Neural crest cell (in vitro differentiated cells): ENCODE measurements around the gene PCP4. TPM values are rescaled to one million over a fixed set of nuclear protein-coding genes. Genes with fewer than 3 reads are reported as not detected.
"Not testable (repeated sequence)": the region's sequence is repeated elsewhere in the genome, so short reads cannot be mapped to it uniquely, and the experiment has no call there.

Experiments
- DNase-seq: peaks from one replicate; pipeline ENCODE4 v3.0.0; 2021; ENCODE audit warnings: low read depth, mixed read lengths, low spot score
- H3K27ac Mint-ChIP-seq: one replicate; pipeline ENCODE4 v1.8.0; 2021; ENCODE audit warnings: mild to moderate bottlenecking, mixed read lengths; ENCODE audit not compliant: unreplicated experiment
- H3K27me3 Mint-ChIP-seq: 2 replicates; pipeline ENCODE4 v1.8.0; 2021; ENCODE audit warnings: low read depth, mild to moderate bottlenecking, mixed read lengths
- H3K36me3 Mint-ChIP-seq: 2 replicates; pipeline ENCODE4 v1.8.0; 2021; ENCODE audit warnings: low read depth, mild to moderate bottlenecking, mixed read lengths
- H3K4me1 Mint-ChIP-seq: 2 replicates; pipeline ENCODE4 v1.8.0; 2021; ENCODE audit warnings: mixed read lengths
- H3K4me3 Mint-ChIP-seq: one replicate; pipeline ENCODE4 v1.8.0; 2021; ENCODE audit warnings: mild to moderate bottlenecking, mixed read lengths
- H3K9me3 Mint-ChIP-seq: 2 replicates; pipeline ENCODE4 v1.8.0; 2021; ENCODE audit warnings: mixed read lengths
- CTCF ChIP-seq: fragments of 200-600 bp; sonication (generic); conservative IDR thresholded peaks from 2 replicates; pipeline ENCODE4 v1.5.0; 2021; ENCODE audit warnings: antibody characterized with exemption, mild to moderate bottlenecking
- total RNA-seq: library from RNA; stranded (reverse); gene quantifications from 2 replicates; pipeline ENCODE4 v1.2.1, GENCODE V29; 2021

The PCP4 gene
- total RNA-seq, 1 donor from 2014 or later, result 1.1 TPM

GRCh38 chr21:39888848-39889247, 21.6 kb downstream of the PCP4 start:
- Mint-ChIP-seq H3K4me3 (no peak overlapping the region), H3K9me3 (no peaks in the 10 kb centered on the region), H3K36me3 (no peaks in the 10 kb centered on the region)

GRCh38 chr21:39891111-39891510, 23.9 kb downstream of the PCP4 start:
- no peak overlapping the region for H3K27ac Mint-ChIP-seq
- no peaks in the 10 kb centered on the region for H3K36me3 Mint-ChIP-seq
- no peak for DNase-seq
- peaks cover 11% of the 10 kb centered on the region for H3K27me3 Mint-ChIP-seq
- H3K4me3 Mint-ChIP-seq, result no peak overlapping the region
- peaks cover 5% of the 10 kb centered on the region for H3K4me1 Mint-ChIP-seq
- no peak for TF ChIP-seq CTCF
- H3K9me3 Mint-ChIP-seq, result peaks cover 5% of the 10 kb centered on the region

More at GRCh38 chr21:39888848-39889247, 21.6 kb downstream of the PCP4 start:
- DNase-seq, result no peak
- H3K4me1 Mint-ChIP-seq, result peaks cover 10% of the 10 kb centered on the region
- no peak for TF ChIP-seq CTCF
- peaks cover 3% of the 10 kb centered on the region for H3K27me3 Mint-ChIP-seq
- H3K27ac Mint-ChIP-seq, result no peak overlapping the region

GRCh38 chr21:39891863-39892262, 24.6 kb downstream of the PCP4 start:
- not testable (repeated sequence) for H3K27ac Mint-ChIP-seq, H3K36me3 Mint-ChIP-seq, DNase-seq, H3K4me3 Mint-ChIP-seq, H3K9me3 Mint-ChIP-seq, H3K4me1 Mint-ChIP-seq
- H3K27me3 Mint-ChIP-seq, result peaks cover 11% of the 10 kb centered on the region

GRCh38 chr21:39900491-39900890, 33.3 kb downstream of the PCP4 start:
- Mint-ChIP-seq H3K4me3 (no peak overlapping the region), H3K9me3 (no peaks in the 10 kb centered on the region), H3K27me3 (peaks cover 3% of the 10 kb centered on the region), H3K4me1 (no peaks in the 10 kb centered on the region), H3K36me3 (no peaks in the 10 kb centered on the region), H3K27ac (no peak overlapping the region)
- no peak for DNase-seq
- TF ChIP-seq CTCF, result no peak

GRCh38 chr21:39900911-39901310, 33.7 kb downstream of the PCP4 start:
- peaks cover 5% of the 10 kb centered on the region for H3K27me3 Mint-ChIP-seq
- TF ChIP-seq CTCF, result no peak
- DNase-seq, result no peak
- no peak overlapping the region for H3K4me3 Mint-ChIP-seq
- H3K36me3 Mint-ChIP-seq, result no peaks in the 10 kb centered on the region
- no peak overlapping the region for H3K27ac Mint-ChIP-seq
- no peaks in the 10 kb centered on the region for H3K4me1 Mint-ChIP-seq
- H3K9me3 Mint-ChIP-seq, result no peaks in the 10 kb centered on the region

- no peak for DNase-seq
- H3K9me3 Mint-ChIP-seq, result no peaks in the 10 kb centered on the region
- no peaks in the 10 kb centered on the region for H3K36me3 Mint-ChIP-seq
- H3K4me1 Mint-ChIP-seq, result no peaks in the 10 kb centered on the region
- no peak overlapping the region for H3K27ac Mint-ChIP-seq
- H3K4me3 Mint-ChIP-seq, result no peak overlapping the region
- no peak for TF ChIP-seq CTCF
- H3K27me3 Mint-ChIP-seq, result peaks cover 7% of the 10 kb centered on the region
Observed at GRCh38 chr21:39902986-39903385, 35.7 kb downstream of the PCP4 start.
